K562 (cell line): Measurements from ENCODE around the gene ZG16B.

Experiments used
- HDAC1 ChIP-seq, 2 experiments: fragments of 450-650 bp; IDR thresholded peaks; 2 replicates each; pipeline ENCODE4 v1.6.1; 2016 to 2017; ENCODE audit warnings: inconsistent platforms in 1 of 2, mild to moderate bottlenecking in 1 of 2, moderate library complexity in 1 of 2
- SOX6 ChIP-seq: fragments of 450-650 bp; IDR thresholded peaks from 2 replicates; pipeline ENCODE4 v1.6.1; 2014; ENCODE audit warnings: mild to moderate bottlenecking
- TF ChIP-seq, protein P1 (sequence below), 2 experiments: fragments of 450-650 bp in 1 of 2; sonication (generic) in 1 of 2; formaldehyde crosslinking in 1 of 2; IDR thresholded peaks in 1 of 2; conservative IDR thresholded peaks in 1 of 2; 2 replicates each; pipeline versions ENCODE4 v1.6.1 to v1.8.1; 2016 to 2023; ENCODE audit warnings: mild to moderate bottlenecking in 2 of 2, moderate library complexity in 2 of 2, inconsistent platforms in 1 of 2, missing genetic modification reagents in 1 of 2
- TF ChIP-seq, protein P2 (sequence below), 3 experiments: IDR thresholded peaks in 2 of 3; conservative IDR thresholded peaks in 1 of 3; 2 replicates each; pipeline ENCODE4 v1.5.1; 2011 to 2012; ENCODE audit warnings: low read length in 3 of 3, mild to moderate bottlenecking in 3 of 3, control low read depth in 2 of 3, improper control_type of control experiment in 1 of 3, inconsistent platforms in 1 of 3, low read depth in 1 of 3, mixed read lengths in 1 of 3, moderate library complexity in 1 of 3; ENCODE audit not compliant: insufficient read depth in 2 of 3

DNA sequence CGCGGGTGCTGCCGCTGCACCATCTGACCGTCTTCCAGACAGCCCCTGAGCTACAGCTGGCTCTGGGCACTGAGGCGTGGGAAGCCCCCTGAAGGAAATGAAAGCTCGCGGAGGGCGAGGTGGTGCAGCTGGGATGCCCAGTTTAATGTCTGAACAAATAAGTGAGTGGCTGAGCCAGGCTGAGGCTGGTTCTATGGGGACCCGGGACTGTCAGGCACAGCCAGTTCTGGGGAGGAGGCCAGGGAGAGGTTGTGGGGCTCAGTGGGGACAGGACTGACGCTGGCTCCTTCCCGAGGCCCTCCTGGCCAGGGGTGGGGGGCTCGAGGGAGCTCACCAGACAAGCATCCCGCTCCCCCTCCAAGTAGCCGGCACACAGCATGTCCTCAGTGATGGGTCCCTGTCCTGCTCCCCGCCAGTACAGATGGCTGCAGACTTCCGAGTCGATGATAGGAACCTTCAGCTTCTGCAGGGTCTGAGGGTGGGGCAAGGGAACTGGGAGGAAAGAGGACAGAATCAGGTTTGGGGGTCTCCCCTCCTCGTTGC is 23.5 kb downstream of the ZG16B start:
- TF ChIP-seq SOX6 = no peak
- TF ChIP-seq, protein P1, sequence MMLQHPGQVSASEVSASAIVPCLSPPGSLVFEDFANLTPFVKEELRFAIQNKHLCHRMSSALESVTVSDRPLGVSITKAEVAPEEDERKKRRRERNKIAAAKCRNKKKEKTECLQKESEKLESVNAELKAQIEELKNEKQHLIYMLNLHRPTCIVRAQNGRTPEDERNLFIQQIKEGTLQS (IDR thresholded peaks at IDR 0.05) = no peak
- TF ChIP-seq, protein P1 (CRISPR knock-in tag; conservative IDR thresholded peaks at IDR 0.05) = no peak
- TF ChIP-seq, protein P2, sequence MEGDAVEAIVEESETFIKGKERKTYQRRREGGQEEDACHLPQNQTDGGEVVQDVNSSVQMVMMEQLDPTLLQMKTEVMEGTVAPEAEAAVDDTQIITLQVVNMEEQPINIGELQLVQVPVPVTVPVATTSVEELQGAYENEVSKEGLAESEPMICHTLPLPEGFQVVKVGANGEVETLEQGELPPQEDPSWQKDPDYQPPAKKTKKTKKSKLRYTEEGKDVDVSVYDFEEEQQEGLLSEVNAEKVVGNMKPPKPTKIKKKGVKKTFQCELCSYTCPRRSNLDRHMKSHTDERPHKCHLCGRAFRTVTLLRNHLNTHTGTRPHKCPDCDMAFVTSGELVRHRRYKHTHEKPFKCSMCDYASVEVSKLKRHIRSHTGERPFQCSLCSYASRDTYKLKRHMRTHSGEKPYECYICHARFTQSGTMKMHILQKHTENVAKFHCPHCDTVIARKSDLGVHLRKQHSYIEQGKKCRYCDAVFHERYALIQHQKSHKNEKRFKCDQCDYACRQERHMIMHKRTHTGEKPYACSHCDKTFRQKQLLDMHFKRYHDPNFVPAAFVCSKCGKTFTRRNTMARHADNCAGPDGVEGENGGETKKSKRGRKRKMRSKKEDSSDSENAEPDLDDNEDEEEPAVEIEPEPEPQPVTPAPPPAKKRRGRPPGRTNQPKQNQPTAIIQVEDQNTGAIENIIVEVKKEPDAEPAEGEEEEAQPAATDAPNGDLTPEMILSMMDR (IDR thresholded peaks at IDR 0.05 in 2 of 3, conservative IDR thresholded peaks at IDR 0.05 in 1 of 3; ENCODE audit: insufficient read depth in 2 of 3, low read depth in 1 of 3, low read length in 3 of 3) = no peak
- TF ChIP-seq HDAC1 (IDR thresholded peaks at IDR 0.05) = no peak
